Right ventricle myocardium inferior (tissue), 1 donor: ENCODE results near the gene BEST4. TPM values are rescaled to one million over a fixed set of nuclear protein-coding genes. Genes with fewer than 3 reads are reported as not detected.
"Not testable (repeated sequence)": the region's sequence is repeated elsewhere in the genome, so short reads cannot be mapped to it uniquely, and the experiment has no call there.

Source experiments
- ATAC-seq: fragments of 200-7000 bp; cut with Tn5 transposase; one replicate; pipeline ENCODE4 v1.9.1; 2020; ENCODE audit warnings: mild to moderate bottlenecking, moderate library complexity
- DNase-seq: peaks from one replicate; pipeline ENCODE4 v3.0.0; 2021; ENCODE audit errors: missing footprints
- intact Hi-C: fragments of 100-400 bp; cut with DNase I; formaldehyde crosslinking; loops from one replicate; pipeline ENCODE4 v1.11.0; 2022
- total RNA-seq: library from RNA; stranded (reverse); fragmentation: NEBNext Ultra II Directional; extraction: Animal tissue kit (Norgen Biotek cat#: 25700); gene quantifications from one replicate; pipeline ENCODE4 v1.2.1, GENCODE V29; 2021
- donor health status: DM: no; HTN: yes; CAD: no; lungs with severe emphysema.

The BEST4 gene
- total RNA-seq, 1 donor from 2014 or later: not detected

GRCh38 chr1:44820328-44821239 lies 32.6 kb upstream of the BEST4 start:
- intact Hi-C loops: no loop called here
- peak; percentile 37 for ATAC-seq
- no peak for DNase-seq

- peak; percentile 92 for ATAC-seq
- DNase-seq: peak; percentile 89
- intact Hi-C loops: loop anchor here (2.0 kb wide), 1 partner anchor 19 kb away; the partner anchor contains the start of gene PLK3
These were observed 31.8 kb upstream of the BEST4 start for GRCh38 chr1:44819608-44820327.

DNA sequence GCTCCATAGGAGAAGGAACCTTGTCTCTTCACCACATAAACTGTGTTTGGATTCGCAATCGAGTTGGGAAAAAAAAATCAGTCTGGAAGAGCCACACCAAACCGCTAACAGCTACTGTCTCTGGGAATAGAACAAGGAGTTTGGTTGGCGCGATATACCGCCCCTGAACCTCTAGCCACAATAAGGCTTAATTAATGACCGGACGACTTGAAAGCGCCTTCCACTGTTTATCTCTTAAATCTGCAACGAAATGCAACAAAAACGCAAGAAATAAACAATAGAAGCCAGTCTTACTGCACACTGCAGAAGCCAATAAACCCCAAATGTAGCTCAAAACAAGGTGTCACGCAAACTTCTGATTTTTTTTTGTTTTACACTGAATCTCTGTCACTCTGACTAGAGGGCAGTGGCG lies 31.2 kb upstream of the BEST4 start:
- ATAC-seq: peak; percentile 18
- intact Hi-C loops: loop anchor here (2.0 kb wide), 1 partner anchor 18 kb away; the partner anchor contains the start of gene PLK3
- no peak for DNase-seq

- DNase-seq (no peak), ATAC-seq (no peak)
- intact Hi-C loops: loop anchor here (2.0 kb wide), 1 partner anchor 17 kb away; the partner anchor contains the start of gene PLK3
These were observed 30.0 kb upstream of the BEST4 start for GRCh38 chr1:44817771-44818495.

GRCh38 chr1:44817307-44817706 lies 29.3 kb upstream of the BEST4 start:
- intact Hi-C loops: no loop called here
- no peak for ATAC-seq
- no peak for DNase-seq

DNA sequence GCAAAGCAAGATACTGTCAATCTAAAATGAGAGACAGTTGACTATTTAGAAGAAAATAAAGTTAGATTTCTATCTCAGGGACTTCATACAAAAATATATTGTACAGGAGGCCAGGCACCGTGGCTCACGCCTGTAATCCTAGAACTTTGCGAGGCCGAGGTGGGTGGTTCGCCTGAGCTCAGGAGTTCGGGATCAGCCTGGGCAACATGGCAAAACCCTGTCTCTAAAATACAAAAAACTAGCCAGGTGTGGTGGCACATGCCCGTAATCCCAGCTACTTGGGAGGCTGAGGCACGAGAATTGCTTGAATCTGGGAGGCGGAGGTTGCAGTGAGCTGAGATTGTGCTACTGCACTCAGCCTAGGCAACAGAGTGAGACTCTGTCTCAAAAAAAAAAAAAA lies 28.0 kb upstream of the BEST4 start:
- ATAC-seq, intact Hi-C loops: not testable (repeated sequence)
- peak; percentile 31 for DNase-seq

- ATAC-seq (peak; percentile 6), DNase-seq (no peak)
- intact Hi-C loops: no loop called here
These were observed 25.0 kb upstream of the BEST4 start for GRCh38 chr1:44812822-44813543.

- intact Hi-C loops: no loop called here
- DNase-seq (no peak), ATAC-seq (no peak)
These were observed 23.3 kb upstream of the BEST4 start for GRCh38 chr1:44811234-44811633.

GRCh38 chr1:44810762-44811105 lies 22.8 kb upstream of the BEST4 start:
- DNase-seq, intact Hi-C loops, ATAC-seq: not testable (repeated sequence)

- DNase-seq (peak; percentile 87), ATAC-seq (no peak)
- intact Hi-C loops: no loop called here
These were observed 22.3 kb upstream of the BEST4 start for GRCh38 chr1:44810101-44810761.

DNA sequence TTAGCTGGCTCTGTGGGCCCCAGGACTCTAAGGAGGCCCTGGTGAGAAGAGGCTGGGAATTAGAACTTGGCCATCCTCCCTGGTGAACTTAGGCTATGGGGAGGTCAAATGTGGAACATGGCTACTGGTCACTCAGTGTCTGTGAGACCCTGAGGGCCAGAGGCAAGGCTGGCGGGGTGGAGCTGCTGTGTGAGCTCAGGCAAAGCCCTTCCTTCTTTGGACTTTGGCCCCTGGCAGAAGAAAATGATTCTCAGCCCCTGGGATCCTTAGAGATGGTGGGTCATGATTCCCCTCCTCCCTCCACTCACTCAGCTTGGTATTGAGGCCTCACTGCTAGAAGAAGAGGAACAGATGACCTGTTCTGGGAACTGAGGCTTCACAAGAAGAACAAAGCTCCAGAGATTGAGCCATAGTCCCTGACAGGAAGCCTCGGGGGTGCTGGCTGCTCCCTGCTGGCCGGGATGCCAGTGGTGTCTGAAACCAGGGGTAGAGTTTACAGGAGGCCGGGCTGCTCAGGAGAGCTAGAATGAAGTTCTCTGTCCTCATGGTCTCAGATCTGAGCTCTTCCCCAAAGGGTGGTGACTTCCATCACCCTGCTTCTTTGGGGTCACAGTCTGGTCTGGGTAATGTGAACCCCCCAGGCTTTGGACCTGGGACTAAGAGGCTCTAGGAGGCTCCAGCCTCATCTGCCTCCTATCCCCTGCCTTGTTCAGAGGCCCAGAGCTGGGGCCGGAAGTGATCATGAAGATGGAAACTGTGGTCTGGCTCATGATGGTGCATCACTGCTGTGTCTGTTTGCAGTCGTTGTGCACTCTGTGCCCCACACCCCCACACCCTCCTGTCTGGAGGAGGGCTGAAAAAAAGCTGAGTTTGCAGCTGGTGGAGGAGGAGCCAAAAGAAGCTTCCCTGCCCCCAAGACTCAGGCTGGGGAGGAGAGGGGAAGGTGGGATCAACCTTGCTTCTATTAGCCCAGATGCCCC lies 21.3 kb upstream of the BEST4 start:
- DNase-seq: peak; percentile 82
- no peak for ATAC-seq
- intact Hi-C loops: loop anchor here (10.0 kb wide), 1 partner anchor 776 kb away; the partner anchor contains the start of gene NASP

- DNase-seq (peak; percentile 92), ATAC-seq (peak; percentile 64)
- intact Hi-C loops: loop anchor here (10.0 kb wide), 1 partner anchor 777 kb away; the partner anchor contains the start of gene NASP
These were observed 20.3 kb upstream of the BEST4 start, which contains the start of gene BTBD19 for GRCh38 chr1:44808063-44808937. Gene BTBD19 (plus strand): TSS chr1:44808523. CDS start chr1:44808821, 298 bp downstream.

DNA sequence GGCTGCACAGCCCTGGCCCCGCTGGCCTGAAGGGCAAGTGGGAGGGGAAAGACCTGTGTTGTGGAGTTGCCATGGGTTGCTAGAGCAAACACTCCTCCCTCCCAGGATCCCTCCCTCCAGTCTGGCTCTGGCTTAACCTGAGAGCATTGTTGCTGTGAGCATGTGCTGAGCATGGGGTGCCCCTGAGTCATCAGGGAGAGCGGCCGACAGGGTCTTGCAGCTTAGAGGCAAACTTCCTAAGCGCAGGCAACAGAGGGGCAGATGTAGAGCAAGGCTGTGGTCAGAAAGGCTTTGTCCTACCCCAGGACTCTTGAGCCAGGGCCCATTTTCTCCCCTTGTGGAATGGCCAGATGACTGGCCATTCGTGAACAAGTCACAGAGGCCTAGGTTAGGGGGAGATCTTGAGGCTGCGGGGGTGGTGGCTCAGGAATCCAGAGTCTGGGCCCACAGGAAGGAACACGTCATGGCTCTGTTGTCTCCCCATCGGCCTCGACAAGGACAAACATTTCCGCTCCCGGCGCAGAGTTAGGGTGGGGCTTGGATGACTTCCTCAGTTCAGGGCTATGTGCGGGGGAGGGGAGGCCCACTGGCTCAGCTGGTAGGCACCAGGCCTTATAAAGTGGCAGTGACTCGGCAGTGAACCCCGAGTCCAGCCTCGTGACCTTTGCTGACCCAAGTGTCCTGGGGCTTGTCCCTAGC lies 19.5 kb upstream of the BEST4 start:
- DNase-seq: peak; percentile 99
- intact Hi-C loops: loop anchor here (10.0 kb wide), 1 partner anchor 777 kb away; the partner anchor contains the start of gene NASP
- peak; percentile 89 for ATAC-seq

GRCh38 chr1:44806704-44807363 lies 18.9 kb upstream of the BEST4 start, which contains the start of gene DYNLT4:
Gene DYNLT4 (minus strand): TSS chr1:44807351. CDS start chr1:44806668, 683 bp downstream.
- no peak for ATAC-seq
- intact Hi-C loops: loop anchor here (10.0 kb wide), 1 partner anchor 778 kb away; the partner anchor contains the start of gene NASP
- DNase-seq: no peak
